K562 (cell line): ENCODE data around the gene TMEM266. TPM values are rescaled to one million over a fixed set of nuclear protein-coding genes. Genes with fewer than 3 reads are reported as not detected.

ENCODE experiments used
- ATAC-seq: fragments of 200-7000 bp; cut with Tn5 transposase; 3 replicates; pipeline ENCODE4 v1.9.1; 2020; ENCODE audit warnings: moderate library complexity
- BruUV-seq: library from RNA; stranded (reverse); fragments of 400-500 nt; replicated peaks from 2 replicates; lab custom pipeline; 2021; lab: Mats Ljungman, UMichigan
- CTCF ChIA-PET: fragments of 300-600 bp; formaldehyde crosslinking; extraction: SDS; loops from one replicate; lab custom pipeline; 2021; ENCODE audit warnings: low intra/inter-chr PET ratio; lab: Yijun Ruan, JAX
- POLR2A ChIA-PET: fragments of 300-600, 350-650 bp; sonication (Branson Sonifier 250); formaldehyde crosslinking; extraction: SDS; loops from one replicate; lab custom pipeline; 2021; ENCODE audit warnings: antibody characterized with exemption, inconsistent platforms; lab: Yijun Ruan, JAX
- DNase-seq, 4 experiments: peaks; one replicate each; pipeline versions ENCODE4 v3.0.0 to v3.0.0-alpha.2; 2011 to 2018; ENCODE audit warnings: low spot score in 3 of 4, mixed read lengths in 3 of 4; ENCODE audit errors: extremely low read depth in 1 of 4
- FAIRE-seq: peaks from 2 replicates; lab custom pipeline; 2011; peaks lifted over from hg19 to GRCh38; lab: Jason Lieb, UNC
- H2AFZ ChIP-seq: 2 replicates; pipeline ENCODE4 v1.6.0; 2011; ENCODE audit warnings: low read depth, low read length, control low read depth, inconsistent platforms
- H3K27ac ChIP-seq: fragments of 200-600 bp; 3 replicates; pipeline ENCODE4 v1.8.0; 2011; ENCODE audit warnings: low read depth, mild to moderate bottlenecking, control low read depth, inconsistent platforms, low read length, moderate library complexity, mixed read lengths; ENCODE audit errors: extremely low read depth
- H3K27me3 ChIP-seq, 2 experiments: fragments of 300-600 bp in 1 of 2; 2 replicates in 1 of 2; 3 replicates in 1 of 2; pipeline versions ENCODE4 v1.6.0 to v1.8.0; 2011; ENCODE audit warnings: inconsistent platforms in 2 of 2, low read length in 2 of 2, mild to moderate bottlenecking in 1 of 2, mixed read lengths in 1 of 2, moderate library complexity in 1 of 2; ENCODE audit not compliant: control insufficient read depth in 2 of 2, insufficient read depth in 2 of 2
- H3K36me3 ChIP-seq: fragments of 300-600 bp; 3 replicates; pipeline ENCODE4 v1.8.0; 2011; ENCODE audit warnings: mild to moderate bottlenecking, low read length, inconsistent platforms; ENCODE audit not compliant: control insufficient read depth, insufficient read depth
- H3K4me1 ChIP-seq, 2 experiments: fragments of 200-600 bp in 1 of 2; replicated peaks in 1 of 2; 2 replicates in 1 of 2; 3 replicates in 1 of 2; pipeline versions ENCODE4 v1.5.1 to v1.8.0; 2011; ENCODE audit warnings: inconsistent platforms in 2 of 2, low read length in 2 of 2, mild to moderate bottlenecking in 1 of 2, mixed read lengths in 1 of 2, moderate library complexity in 1 of 2; ENCODE audit not compliant: control insufficient read depth in 2 of 2, insufficient read depth in 2 of 2
- H3K4me2 ChIP-seq: 2 replicates; pipeline ENCODE4 v1.6.1; 2011; ENCODE audit warnings: low read length, control low read depth, inconsistent platforms, mixed read lengths; ENCODE audit not compliant: insufficient read depth
- H3K4me3 ChIP-seq: fragments of 200-600 bp; sonication (generic), shearing (Covaris generic); 2 replicates; pipeline ENCODE4 v1.5.1; 2016; ENCODE audit warnings: control low read depth, inconsistent platforms
- H3K79me2 ChIP-seq: fragments of 200-600 bp; 3 replicates; pipeline ENCODE4 v1.8.0; 2011; ENCODE audit warnings: low read length, inconsistent platforms; ENCODE audit not compliant: control insufficient read depth, insufficient read depth
- H3K9ac ChIP-seq, 2 experiments: 2 replicates each; pipeline versions ENCODE4 v1.6.0 to v1.6.1; 2011; ENCODE audit warnings: low read depth in 2 of 2, low read length in 2 of 2, control low read depth in 1 of 2, inconsistent platforms in 1 of 2, mild to moderate bottlenecking in 1 of 2, mixed read lengths in 1 of 2; ENCODE audit not compliant: insufficient read depth in 1 of 2
- H3K9me1 ChIP-seq: one replicate; pipeline ENCODE4 v1.6.0; 2011; ENCODE audit warnings: inconsistent platforms, mild to moderate bottlenecking, low read length, moderate library complexity; ENCODE audit not compliant: control insufficient read depth, insufficient read depth
- H3K9me3 ChIP-seq: replicated peaks from 2 replicates; pipeline ENCODE4 v1.5.1; 2011; ENCODE audit warnings: low read depth, low read length, inconsistent platforms; ENCODE audit not compliant: control insufficient read depth, insufficient read depth
- H4K20me1 ChIP-seq: replicated peaks from 2 replicates; pipeline ENCODE4 v1.6.1; 2011; ENCODE audit warnings: low read length, inconsistent platforms, mixed read lengths; ENCODE audit not compliant: control insufficient read depth, insufficient read depth
- C11orf30 ChIP-seq: fragments of 450-650 bp; IDR thresholded peaks from 2 replicates; pipeline ENCODE4 v1.6.1; 2016; ENCODE audit warnings: low read depth, mild to moderate bottlenecking
- CXXC5 ChIP-seq: fragments of 250-450 bp; sonication (Bioruptor Pico); IDR thresholded peaks from 2 replicates; pipeline ENCODE4 v1.8.0; 2022; ENCODE audit warnings: inconsistent platforms, mild to moderate bottlenecking, moderate library complexity
- HMG20A ChIP-seq: fragments of 450-650 bp; formaldehyde crosslinking; conservative IDR thresholded peaks from 2 replicates; pipeline ENCODE4 v1.4.0; 2020; ENCODE audit warnings: mild to moderate bottlenecking, mixed read lengths
- MAZ ChIP-seq, 2 experiments: fragments of 450-650 bp in 1 of 2; sonication (generic) in 1 of 2; formaldehyde crosslinking; IDR thresholded peaks in 1 of 2; conservative IDR thresholded peaks in 1 of 2; 2 replicates each; pipeline versions ENCODE4 v1.4.0 to v1.5.0; 2020; ENCODE audit warnings: mild to moderate bottlenecking in 1 of 2, missing genetic modification reagents in 1 of 2
- NFE2 ChIP-seq: IDR thresholded peaks from 2 replicates; pipeline ENCODE4 v1.6.1; 2014; ENCODE audit warnings: antibody characterized with exemption, low read depth
- NR2C2 ChIP-seq, 2 experiments: fragments of 200-800 bp in 1 of 2; sonication (Bioruptor generic) in 1 of 2; sonication (generic) in 1 of 2; formaldehyde crosslinking in 1 of 2; IDR thresholded peaks; 2 replicates each; pipeline versions ENCODE4 v1.6.1 to v1.8.0; 2016 to 2022; ENCODE audit warnings: mild to moderate bottlenecking in 1 of 2, missing compliant biosample characterization in 1 of 2, missing genetic modification characterization in 1 of 2, missing genetic modification reagents in 1 of 2
- RFX7 ChIP-seq: fragments of 250-450 bp; sonication (Bioruptor Pico); IDR thresholded peaks from 2 replicates; pipeline ENCODE4 v1.5.1; 2021; ENCODE audit warnings: mild to moderate bottlenecking
- SMARCE1 ChIP-seq: fragments of 450-650 bp; IDR thresholded peaks from 2 replicates; pipeline ENCODE4 v1.7.1; 2016; ENCODE audit warnings: mild to moderate bottlenecking
- ZNF512 ChIP-seq: IDR thresholded peaks from 2 replicates; pipeline ENCODE4 v1.6.1; 2016; ENCODE audit warnings: missing genetic modification characterization, missing compliant biosample characterization
- WGBS: fragments of 100-300 bp; shearing (Covaris generic); methylation state at CpG from one replicate; pipeline ENCODE4 v1.1.6; 2016; ENCODE audit warnings: low coverage, mixed read lengths; ENCODE audit not compliant: insufficient coverage; ENCODE audit errors: missing lambda C conversion rate; 5-methylcytosine and 5-hydroxymethylcytosine counted together
- in situ Hi-C: fragments of 300-500 bp; cut with MboI; formaldehyde crosslinking; loops from 4 replicates; pipeline ENCODE4 v1.15.0; 2018; ENCODE audit warnings: inconsistent platforms, mixed read lengths
- intact Hi-C: fragments of 100-400 bp; cut with micrococcal nuclease; formaldehyde crosslinking; loops from 2 replicates; pipeline ENCODE4 v1.14.2; 2022
- polyA plus RNA-seq, 8 experiments: library from polyadenylated mRNA; depleted of rRNA in 4 of 8; stranded (reverse) in 5 of 8; unstranded in 3 of 8; fragments of >200 nt; fragmentation: Nextera tagmentation in 2 of 8; fragmentation: Illumina TruSeq in 1 of 8; extraction: Ambion mirVana in 2 of 8; extraction: Trizol in 1 of 8; gene quantifications; 2 replicates each; pipeline versions ENCODE4 v1.2.1 to v1.2.3, GENCODE V29; 2011 to 2014; ENCODE audit warnings: inconsistent platforms in 1 of 8, missing spikeins in 1 of 8
- total RNA-seq, 7 experiments: library from RNA; depleted of rRNA in 6 of 7; stranded (reverse); fragments of >200 nt in 6 of 7; fragmentation: Illumina TruSeq in 2 of 7; extraction: Trizol in 2 of 7; gene quantifications; 2 replicates each; pipeline versions ENCODE4 v1.2.1 to v1.2.3, GENCODE V29; 2011 to 2021; ENCODE audit warnings: low replicate concordance in 1 of 7

Gene TMEM266
- total and polyA plus RNA-seq, 9 of the 15 experiments (the other 6 are each of a cell fraction or from before 2014, with no cell fraction given) = not detected

- in situ Hi-C loops = no loop called here
- Histone ChIP-seq H3K36me3 (no peaks in the 10 kb centered on the region), H3K4me2 (peak within 1 kb of the TSS; percentile 50), H3K4me1 (0 out of 5 replicates have a peak, but pooled peaks cover 0 to 3% of the 10 kb centered on the region in 2 experiments), H3K9me1 (no peaks in the 10 kb centered on the region), H3K9ac (peak within 1 kb of the TSS in 1 of 2 experiments; percentile 47; a peak in 2 of 4 replicates), H2AFZ (peak within 1 kb of the TSS; percentile 77), H3K27ac (peak within 1 kb of the TSS; percentile 71; the same call in 2 of the 3 replicates), H3K79me2 (no peaks in the 10 kb centered on the region), H3K9me3 (no peaks in the 10 kb centered on the region), H4K20me1 (no peaks in the 10 kb centered on the region), H3K27me3 (no peaks in the 10 kb centered on the region), H3K4me3 (peak within 1 kb of the TSS; percentile 14; the same call in 1 of the 2 replicates)
- peak; percentile 100 for ATAC-seq
- intact Hi-C loops = no loop called here
- 5% methylated on average over 13 of the region's 13 CpGs for WGBS
- TSS peak; percentile 68 for BruUV-seq
- peak; percentile 92 for FAIRE-seq
- CTCF ChIA-PET = no interaction called here
- peak in 2 of 4 experiments; percentile 55 to 70 for DNase-seq
- POLR2A ChIA-PET = interaction anchor here (0.7 to 1.5 kb wide), 2 partner anchors 11 to 103 kb away, joined by 3 to 6 read pairs; no protein-coding TSS in a partner anchor
- TF ChIP-seq HMG20A (CRISPR knock-in tag) (no peak), MAZ (CRISPR knock-in tag; conservative IDR thresholded peaks at IDR 0.05 in 1 of 2, IDR thresholded peaks at IDR 0.05 in 1 of 2) (peak in 1 of 2 experiments; percentile 51; a peak in 2 of 4 replicates), NR2C2 (CRISPR knock-in tag; IDR thresholded peaks at IDR 0.05) (no peak), NR2C2 (tag; IDR thresholded peaks at IDR 0.05) (peak; percentile 84), CXXC5 (CRISPR knock-in tag) (no peak), SMARCE1 (peak; percentile 70; the same call in 1 of the 2 replicates), C11orf30 (peak; percentile 87), ZNF512 (tag) (no peak), NFE2 (peak; percentile 90), RFX7 (CRISPR knock-in tag) (no peak)
These were observed 47.9 kb upstream of the TMEM266 start, which contains the start of gene NRG4 for GRCh38 chr15:76011627-76012551. Gene NRG4, minus strand, starts transcription at chr15:76012424. Its CDS starts 1,194 bp downstream, at chr15:76011230.
